PC-3 (cell line): Measurements from ENCODE around the gene RAB1A.

Experiments used
- EZH2 ChIP-seq: fragments of 300-600 bp; sonication (generic); IDR thresholded peaks from one replicate; pipeline ENCODE4 v1.6.1; 2017; ENCODE audit warnings: antibody characterized with exemption, mild to moderate bottlenecking, low read length; ENCODE audit not compliant: unreplicated experiment
- EZH2phosphoT487 ChIP-seq: fragments of 300-600 bp; sonication (generic); IDR thresholded peaks from 2 replicates; pipeline ENCODE4 v1.6.1; 2018; ENCODE audit warnings: mild to moderate bottlenecking, antibody characterized with exemption, low read length, borderline replicate concordance
- TF ChIP-seq, protein P1 (sequence below): fragments of 300-600 bp; sonication (generic); conservative IDR thresholded peaks from 2 replicates; pipeline ENCODE4 v1.5.1; 2017; ENCODE audit warnings: antibody characterized with exemption, low read depth, mild to moderate bottlenecking, low read length

DNA sequence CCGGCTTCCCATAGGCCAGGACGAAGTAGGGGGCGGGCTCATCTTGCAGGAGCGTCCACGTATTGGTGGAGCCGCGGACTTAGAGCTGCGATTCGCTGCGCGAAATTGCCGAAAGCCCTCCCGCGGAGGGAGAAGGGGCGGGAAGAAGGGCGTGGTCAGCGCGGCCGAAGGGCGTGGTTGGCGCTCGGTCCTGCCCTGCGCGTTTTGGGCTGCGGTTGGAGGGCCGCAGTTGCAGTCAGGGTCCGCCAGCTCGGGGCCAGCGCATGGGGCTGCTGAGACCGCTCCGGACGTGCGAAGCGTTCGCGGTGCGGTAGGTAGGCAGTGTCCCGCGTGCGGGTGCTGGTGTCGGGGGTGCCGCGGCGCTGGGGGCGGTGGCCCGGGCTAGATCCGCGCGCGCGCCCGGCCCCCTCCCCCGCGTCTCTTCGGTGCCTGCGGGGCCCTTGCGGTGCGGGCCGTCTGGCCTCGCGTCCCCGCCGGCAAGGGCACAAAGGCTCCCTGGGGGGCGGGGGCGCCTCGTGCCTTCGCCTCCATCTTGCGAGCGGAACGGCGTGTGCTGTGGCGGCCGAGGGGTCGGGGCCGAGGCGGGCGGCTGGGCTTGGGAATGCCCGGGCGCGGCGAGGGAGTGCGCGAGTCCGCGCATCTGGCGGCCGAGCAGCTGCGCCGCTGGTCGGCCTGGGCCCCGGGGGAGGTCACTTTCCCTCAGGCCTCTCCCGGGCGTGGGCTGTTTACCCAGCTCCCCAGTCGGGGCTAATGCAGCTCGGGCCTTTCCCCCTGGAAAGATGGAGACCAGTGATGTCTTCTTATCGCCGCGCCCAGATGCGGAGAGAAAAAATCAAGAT lies 73.5 kb downstream of the RAB1A start, which contains the start of gene CEP68:
- TF ChIP-seq, protein P1, sequence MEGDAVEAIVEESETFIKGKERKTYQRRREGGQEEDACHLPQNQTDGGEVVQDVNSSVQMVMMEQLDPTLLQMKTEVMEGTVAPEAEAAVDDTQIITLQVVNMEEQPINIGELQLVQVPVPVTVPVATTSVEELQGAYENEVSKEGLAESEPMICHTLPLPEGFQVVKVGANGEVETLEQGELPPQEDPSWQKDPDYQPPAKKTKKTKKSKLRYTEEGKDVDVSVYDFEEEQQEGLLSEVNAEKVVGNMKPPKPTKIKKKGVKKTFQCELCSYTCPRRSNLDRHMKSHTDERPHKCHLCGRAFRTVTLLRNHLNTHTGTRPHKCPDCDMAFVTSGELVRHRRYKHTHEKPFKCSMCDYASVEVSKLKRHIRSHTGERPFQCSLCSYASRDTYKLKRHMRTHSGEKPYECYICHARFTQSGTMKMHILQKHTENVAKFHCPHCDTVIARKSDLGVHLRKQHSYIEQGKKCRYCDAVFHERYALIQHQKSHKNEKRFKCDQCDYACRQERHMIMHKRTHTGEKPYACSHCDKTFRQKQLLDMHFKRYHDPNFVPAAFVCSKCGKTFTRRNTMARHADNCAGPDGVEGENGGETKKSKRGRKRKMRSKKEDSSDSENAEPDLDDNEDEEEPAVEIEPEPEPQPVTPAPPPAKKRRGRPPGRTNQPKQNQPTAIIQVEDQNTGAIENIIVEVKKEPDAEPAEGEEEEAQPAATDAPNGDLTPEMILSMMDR: no peak
- TF ChIP-seq EZH2phosphoT487 (no peak), EZH2 (no peak)
